NCI-H128 (cell line): ENCODE results near the gene CHST14.
"Not testable (repeated sequence)": the region's sequence is repeated elsewhere in the genome, so short reads cannot be mapped to it uniquely, and the experiment has no call there.

Source experiments
- DNase-seq: peaks from one replicate; lab custom pipeline; 2025; ENCODE audit not compliant: unreplicated experiment; lab: John Stamatoyannopoulos, UW

Gene CHST14

DNA sequence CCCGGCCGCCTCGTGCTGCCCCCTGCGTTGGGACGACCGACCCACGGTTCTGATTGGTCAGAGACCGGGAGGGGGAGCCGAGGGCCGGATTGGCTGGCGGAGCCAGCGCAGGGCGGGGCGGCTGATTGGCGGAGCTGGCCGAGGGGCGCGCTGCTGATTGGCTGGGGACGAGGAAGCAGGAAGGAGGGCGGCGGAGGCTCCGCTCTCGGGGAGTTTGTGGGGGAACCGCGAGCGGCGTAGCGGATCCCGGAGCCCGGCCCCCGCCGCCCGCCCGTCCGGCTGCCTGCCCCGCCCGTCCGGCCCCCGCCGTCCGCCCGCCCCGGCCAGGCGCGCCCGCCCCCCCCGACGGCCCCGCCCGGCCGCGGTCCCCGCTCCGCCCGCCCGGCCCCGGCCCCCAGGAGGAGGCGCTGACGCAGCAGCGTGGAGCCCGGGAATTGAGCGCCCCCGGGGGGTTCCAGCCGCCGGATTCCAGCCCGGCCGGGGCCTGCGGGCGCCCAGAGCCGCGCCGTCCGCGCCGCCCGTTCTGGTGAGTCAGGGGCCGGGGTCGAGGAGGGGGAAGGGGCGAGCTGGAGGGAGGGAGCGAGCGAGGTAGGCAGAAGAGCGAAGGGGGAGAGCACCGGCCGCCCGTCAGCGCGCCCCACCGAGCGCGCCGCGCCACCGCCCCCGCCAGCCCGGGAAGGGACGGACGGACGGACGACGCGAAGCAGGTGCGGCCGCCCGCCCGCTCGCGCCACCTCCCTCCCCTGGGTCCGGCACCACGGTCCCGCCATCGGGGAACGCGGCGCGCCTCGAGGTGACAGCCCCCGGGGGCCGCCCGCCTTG, 29.8 kb upstream of the CHST14 start, which contains the start of gene BAHD1:
Gene BAHD1, plus strand, starts transcription at position 211 of the 822 bp plus-strand sequence. CDS start 17,512 bp downstream, outside the sequence.
- DNase-seq: peak; percentile 81

DNA sequence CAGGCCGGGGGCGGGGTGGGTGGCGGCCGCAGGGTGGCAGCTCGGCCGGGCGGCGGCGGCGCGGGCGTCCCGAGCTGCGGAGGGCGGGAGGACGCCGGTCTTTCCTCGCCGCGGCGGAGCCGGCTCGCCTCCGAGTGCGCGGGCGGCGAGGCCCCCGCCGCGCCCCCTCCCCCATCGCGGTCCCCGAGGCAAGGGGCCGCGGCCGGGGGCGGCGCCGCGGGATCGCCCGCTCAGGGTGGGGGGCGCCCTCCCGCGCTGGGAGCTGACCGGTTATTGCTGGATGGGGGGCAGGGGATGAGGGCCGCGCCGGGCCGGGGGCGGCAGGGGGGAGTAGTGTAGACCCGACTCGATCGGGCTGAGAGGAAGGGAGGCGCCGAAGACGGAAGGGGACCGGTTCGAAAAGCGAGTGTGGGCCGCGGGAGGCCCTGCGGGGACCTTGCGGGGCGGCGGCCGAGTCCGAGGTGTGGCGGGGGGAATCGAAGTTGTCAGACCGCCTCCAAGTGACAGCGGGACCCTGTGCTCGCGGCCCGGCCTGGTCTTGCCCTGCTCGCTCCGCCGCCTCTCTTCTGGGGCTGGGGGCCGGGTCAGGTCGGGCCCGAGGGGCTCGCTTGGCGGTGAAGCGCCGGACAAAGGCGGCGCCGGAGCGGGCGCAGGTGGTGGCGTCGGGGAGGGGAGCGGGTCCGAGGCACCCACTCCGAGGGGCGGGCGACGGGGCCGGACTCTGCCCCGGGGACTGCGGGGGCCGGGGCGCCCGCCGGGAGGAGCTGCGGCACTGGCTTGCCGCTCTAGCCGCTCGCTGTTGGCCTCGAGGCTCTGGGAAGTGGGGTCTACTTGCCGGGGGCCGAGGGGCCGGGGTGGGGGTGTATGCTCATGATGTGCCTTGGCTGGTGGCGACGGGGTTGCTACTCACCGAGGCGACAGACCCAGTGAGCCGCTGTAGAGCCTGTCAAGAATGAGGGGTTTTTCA, 28.9 kb upstream of the CHST14 start:
- DNase-seq: no peak

DNA sequence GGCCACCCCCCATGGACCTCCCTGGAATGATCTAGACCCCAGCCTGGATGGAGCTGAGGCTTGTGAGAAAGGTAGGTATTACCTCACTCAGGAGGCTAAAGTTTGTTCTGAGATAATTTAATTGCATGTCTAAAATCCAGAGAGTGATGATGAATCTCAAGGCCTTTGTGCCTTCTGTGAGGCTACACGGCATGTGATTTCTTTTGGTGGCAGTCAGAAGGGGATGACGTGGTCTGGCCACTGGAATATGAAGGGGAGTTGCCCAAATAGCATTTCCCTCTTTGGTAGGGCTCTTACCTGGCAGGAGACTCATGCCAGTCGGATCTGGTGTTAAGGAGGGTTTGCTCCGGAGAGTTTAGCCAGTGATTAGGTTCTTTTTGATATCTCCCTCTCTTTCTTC, 27.5 kb upstream of the CHST14 start:
- no peak for DNase-seq

DNA sequence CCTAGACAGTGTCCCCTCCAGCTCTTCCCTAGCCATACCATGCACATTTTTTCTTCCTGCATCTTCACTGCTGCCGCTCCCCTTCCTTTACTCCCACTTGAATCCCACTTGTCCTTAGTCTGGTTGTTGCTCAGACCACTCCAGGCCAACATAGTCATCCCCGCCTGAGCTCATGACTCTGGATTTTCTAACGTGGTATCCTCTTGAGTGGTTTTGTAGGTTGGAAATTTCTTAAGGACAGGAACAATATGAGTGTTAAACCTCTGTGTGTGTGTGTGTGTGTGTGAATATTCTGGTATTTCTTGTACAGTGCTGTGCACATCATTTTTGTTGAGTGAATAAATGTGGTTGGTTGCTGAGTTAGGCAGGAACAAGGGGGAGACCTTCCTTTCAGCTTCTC, 26.9 kb upstream of the CHST14 start:
- no peak for DNase-seq

DNA sequence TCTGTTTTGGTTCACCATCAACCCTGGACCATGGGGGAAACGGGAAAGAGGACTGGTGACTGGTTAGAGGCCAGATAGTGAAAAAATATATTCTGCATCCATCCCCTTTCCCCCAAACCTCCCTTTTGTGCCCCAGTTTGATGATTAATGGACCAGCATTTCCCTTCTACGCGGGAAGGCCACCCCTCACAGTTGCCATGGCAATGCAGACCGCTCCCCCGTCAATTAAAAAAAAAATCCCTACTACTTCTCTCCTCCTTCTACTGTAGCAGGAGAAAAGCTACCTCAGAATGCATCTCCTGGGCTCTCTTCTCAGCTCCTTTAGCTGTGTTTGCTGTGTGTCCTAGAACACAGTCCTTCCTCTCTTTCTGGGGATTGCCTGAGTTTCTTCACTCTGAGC, 26.0 kb upstream of the CHST14 start:
- no peak for DNase-seq

DNA sequence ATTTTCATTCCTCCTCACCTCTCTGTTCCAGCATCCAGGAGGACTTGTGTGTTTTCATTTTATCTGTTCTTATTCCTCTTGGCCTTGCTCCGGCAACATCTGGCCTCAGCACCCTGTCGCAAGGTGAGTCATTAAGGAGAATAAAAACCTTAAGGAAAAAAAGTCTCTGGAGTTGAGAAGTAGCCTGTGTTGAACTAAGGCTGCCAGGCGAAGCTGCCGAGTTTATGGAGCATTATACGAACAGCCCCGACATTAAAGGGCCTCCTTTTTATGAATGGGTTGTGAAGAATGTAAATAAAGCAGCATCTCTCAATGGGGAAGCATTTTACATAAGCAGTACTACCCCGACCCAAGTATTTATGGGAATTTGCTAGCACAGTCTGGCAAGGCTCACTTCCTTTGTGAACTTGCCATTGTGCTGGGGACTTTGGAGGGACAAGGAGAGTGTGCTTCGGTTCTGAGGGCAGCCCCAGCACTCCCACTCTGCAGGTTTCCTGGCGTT, 25.3 kb upstream of the CHST14 start:
- no peak for DNase-seq

DNA sequence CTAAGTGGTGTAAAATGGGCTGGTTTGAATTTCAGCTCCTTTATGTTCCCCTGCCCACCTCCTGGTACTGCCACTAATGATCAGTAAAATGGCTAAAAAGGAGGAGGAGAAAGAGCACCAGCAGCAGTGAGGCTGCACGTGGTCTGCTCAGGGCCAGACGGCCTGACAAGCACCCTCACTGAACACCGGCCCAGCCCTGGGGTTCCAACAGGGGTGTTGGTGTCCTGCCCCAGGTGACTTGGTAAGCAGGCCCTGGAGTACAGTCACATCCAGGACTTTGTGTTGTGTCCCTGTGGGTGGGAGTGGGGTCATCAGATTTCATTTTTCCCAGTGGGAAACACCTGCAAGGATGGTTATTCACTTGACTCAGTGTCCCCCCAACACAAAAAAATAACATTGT, 24.6 kb upstream of the CHST14 start:
- DNase-seq: no peak

DNA sequence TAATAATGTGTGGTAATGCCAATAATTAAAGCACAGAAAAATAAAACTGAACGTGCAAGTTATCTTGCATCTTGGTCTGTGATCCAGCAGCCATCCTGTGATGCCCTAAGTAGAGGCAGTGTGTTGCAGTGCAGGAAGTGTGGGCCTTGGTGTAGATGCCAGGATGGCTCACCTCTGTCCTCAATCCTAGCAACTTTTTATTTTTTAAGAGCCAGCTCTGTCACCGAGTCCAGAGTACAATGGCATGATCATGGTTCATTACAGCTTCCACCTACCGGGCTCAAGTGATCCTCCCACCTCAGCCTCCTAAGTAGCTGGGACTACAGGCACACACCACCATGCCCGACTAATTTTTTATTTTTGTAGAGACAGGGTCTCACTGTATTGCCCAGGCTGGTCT, 22.4 kb upstream of the CHST14 start:
- DNase-seq: no peak

DNA sequence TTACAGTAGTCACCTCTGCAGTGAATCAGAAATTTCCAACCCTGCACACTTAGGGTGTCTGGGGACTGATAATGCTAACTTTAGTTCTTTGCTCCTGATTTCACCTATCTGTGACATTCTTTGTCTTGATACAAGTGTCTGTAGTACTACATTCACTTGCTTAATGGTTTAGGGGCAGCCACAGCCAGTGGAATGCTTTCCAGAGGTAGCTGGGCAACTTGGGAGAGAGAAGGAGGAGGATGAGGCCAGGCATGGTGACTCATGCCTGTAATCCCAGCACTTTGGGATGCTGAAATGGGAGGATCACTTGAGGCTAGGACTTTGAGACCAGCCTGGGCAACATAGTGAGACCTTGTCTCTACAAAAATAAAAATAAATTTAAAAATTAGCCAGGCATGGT, 21.5 kb upstream of the CHST14 start:
- DNase-seq: no peak

DNA sequence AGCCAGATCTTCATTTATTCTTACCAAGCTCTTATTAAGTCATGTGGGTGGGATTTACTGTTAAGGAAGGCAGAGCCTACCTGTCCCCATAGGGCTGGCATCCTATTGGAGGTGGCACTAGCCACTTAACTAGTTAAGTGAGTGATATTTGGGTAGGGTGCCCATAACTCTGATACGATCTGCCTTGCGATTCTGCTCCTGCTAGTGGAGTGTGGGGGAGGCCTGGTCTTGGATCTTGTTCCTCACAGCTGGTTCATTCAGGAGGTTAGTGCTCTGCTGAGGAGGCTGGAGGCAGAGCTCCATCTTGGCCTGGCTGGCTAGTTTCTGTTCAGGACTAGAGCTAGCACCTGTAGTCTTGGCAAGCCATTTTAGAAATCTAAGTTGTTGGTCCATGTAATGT, 20.7 kb upstream of the CHST14 start:
- no peak for DNase-seq

DNA sequence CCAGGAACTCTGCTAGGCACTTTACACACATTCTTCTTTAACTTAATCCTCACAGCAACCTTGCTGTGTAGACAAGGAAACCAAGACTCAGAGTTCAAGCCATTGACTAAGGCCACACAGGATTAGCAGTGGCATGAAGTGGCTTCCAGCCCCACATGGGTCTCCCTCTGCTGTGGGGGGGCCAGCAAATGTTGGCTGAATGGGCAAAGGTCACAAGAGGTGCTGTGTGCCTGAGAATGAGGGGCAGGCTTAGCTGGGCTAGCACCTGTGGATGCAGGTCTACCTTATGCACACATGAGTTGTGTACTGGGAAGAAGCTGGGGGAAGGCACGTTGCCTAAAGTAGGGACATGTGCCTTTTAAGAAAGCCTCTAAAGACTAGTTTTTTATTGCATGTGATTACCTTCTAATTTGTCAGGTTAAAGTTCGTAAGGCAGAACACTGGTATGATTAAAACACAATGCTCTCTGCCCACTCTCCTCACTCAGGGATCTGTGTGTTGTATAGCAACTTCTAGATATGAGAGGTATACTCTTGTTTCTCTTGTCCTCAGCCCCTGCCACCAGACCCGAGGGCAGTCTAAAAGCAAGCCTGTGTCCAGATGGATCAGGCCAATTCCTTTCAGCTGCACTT, 19.1 kb upstream of the CHST14 start:
- no peak for DNase-seq

DNA sequence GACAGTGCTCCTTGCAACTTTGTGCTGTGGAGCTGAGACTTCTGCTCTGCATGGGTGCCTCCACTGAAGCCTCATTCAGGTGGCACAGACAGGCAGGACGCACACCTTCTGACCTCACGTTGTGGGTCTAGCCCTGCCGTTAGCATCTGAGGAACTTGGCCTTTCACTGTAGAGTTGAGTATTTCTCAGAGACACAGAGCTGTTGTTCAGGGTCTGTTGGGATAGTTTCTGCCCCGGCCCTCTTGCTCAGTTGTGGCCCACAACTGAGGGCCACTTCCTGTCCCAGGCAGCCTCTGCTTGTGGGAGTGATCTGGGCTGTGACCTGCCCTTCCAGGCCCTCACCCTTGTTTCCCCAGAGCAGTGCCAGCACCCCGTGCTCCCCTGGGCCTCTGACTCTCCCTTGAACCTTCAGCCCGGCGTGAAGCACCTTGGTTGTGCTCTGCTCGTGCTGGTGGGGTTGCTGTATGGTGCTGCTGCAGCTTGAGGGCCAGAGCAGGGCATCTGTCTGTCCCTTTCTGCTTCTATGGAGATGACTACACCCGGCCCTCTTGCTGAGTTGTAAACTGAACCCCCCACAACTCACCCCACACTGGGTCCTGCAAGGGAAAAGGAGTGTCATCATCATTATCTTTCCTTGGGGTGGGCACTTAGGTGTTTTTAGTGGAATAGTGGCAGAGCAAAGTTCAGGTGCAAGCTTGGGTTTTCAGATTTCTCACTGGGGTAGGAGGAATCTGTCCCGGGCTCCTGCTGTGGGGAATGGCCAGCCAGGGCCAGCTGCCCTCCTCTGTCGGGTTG, 18.3 kb upstream of the CHST14 start:
- DNase-seq: no peak

DNA sequence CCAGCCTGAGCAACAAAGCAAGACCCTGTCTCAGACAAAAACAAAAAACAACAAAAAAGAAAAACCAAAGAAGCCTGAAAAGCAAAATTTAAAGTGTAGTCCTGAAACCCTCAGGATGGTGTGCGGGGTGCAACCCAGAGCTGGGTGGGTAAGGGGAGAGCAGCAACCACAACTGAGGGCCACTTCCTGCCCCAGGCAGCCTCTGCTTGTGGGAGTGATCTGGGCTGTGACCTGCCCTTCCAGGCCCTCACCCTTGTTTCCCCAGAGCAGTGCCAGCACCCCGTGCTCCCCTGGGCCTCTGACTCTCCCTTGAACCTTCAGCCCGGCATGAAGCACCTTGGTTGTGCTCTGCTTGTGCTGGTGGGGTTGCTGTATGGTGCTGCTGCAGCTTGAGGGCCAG, 16.8 kb upstream of the CHST14 start:
- DNase-seq: not testable (repeated sequence)

DNA sequence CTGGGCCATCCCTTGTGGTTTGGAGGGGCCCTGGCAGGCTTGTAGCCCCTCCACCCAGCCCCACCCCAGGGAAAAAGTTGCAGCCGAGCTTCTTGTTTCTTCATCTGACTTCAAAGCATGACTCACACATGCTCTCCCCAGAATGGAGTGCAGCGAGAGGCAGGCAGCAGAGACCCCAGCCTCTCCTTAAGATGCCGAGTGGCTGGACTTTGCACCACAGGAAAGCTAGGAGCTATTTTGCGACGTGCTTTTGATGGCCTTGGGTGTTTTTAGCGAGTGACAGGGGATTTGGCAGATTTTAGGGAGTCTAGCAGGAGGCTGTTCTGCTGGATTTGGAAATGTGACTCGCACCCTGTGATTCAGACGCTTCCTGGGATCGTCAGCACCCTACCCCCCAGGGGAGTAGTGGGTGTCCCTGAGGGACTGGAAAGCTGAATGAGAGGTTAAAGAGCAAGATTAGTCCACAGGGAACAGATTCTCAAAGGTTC, 15.8 kb upstream of the CHST14 start:
- DNase-seq: no peak

DNA sequence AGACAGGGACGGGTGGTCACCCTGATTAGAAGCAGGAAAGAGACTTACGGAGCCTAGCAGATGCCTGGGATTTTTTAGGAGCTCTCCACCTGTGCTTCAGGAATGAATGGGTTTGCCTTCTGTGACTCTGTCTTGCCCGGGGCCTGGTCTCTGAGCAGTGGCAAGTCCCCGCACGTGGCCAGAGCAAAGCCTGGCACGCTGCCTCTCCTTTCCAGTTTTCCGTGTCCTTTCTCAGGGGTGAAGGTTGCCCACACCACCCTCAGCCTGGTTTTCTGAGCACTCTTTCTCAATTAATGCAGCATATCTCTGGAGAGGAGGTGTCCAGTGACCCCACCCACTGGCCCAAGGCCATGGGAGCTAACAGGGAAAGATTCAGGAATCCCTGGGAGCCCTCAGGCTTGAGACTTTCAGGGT, 14.5 kb upstream of the CHST14 start:
- DNase-seq: no peak

DNA sequence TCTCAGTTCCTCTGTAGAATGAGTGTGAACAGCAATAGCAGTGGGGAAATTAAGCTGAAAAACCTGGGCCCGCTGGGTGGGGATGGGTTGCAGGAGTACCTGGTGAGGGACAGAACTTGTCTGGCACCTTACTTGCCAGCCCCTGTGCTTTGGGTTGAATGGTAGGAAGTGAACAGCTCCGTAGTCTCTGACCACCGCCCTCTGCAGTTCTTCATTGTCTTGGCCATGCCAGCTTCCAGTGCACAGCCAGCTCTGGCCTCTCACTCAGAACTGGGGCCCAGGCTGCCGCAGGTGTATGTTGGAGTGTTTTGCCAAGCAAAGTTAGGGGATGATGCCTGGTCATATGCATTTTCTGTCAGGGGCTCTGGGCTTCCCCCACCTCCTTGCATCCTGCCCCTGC, 14.0 kb upstream of the CHST14 start:
- DNase-seq: no peak

DNA sequence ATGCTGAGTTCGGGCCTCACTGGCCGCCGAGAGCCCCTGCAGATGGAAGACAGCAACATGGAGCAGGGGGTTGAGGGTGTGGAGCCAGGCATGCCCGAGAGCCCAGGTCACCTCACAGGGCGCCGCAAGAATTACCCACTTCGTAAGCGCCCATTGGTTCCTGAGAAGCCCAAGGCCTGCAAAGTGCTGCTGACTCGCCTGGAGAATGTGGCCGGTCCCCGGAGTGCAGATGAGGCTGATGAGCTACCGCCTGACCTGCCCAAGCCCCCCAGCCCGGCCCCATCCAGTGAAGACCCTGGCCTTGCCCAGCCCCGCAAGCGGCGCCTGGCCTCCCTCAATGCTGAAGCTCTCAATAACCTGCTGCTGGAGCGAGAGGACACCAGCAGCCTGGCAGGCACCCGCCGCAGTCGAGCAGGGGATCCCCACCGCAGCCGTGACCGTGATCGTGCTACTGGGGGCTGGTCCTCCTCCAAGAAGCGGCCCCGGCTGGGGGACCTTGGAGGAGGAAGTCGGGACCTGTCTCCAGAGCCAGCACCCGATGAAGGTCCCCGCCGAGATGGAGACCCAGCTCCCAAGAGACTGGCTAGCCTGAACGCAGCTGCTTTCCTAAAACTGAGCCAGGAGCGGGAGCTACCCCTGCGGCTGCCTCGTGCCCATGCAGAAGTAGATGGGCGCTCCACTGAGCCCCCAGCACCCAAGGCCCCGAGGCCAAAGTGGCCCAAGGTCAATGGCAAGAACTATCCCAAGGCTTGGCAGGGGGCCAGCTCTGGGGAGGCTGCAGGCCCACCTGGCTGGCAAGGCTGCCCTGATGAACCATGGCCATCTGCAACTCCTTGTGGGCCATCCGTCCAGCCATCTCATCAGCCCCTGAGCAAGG, 12.1 kb upstream of the CHST14 start:
- no peak for DNase-seq

DNA sequence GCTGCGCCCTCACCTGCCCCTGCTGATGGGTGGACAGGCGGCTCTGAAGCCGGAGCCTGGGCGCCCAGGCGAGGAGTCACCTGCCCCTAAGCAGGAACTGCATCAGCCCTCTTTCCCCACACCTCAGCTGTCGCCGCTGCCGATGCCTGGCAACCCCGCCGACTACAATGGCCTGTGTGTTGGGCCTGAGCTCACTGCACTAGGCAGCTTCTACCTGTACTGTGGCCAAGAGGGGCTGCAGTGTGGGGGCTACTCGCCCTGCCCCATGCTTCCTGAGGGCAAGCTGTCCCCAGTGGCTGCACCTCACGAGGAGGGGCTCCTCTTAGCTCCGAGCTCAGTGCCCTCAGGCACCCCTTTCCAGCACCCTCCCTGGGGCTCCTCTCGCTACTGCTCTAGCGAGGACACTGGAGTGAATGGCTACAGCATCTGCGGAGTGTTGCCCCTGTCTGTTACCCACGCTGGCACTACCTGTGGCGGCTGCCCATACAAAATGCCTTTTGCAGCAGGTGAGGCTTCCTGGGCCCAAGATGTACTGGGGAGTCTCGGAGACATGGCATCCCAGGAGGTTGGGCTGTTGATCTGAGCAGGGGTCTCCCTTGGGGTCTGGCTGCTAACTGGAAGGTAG, 11.3 kb upstream of the CHST14 start:
- no peak for DNase-seq

DNA sequence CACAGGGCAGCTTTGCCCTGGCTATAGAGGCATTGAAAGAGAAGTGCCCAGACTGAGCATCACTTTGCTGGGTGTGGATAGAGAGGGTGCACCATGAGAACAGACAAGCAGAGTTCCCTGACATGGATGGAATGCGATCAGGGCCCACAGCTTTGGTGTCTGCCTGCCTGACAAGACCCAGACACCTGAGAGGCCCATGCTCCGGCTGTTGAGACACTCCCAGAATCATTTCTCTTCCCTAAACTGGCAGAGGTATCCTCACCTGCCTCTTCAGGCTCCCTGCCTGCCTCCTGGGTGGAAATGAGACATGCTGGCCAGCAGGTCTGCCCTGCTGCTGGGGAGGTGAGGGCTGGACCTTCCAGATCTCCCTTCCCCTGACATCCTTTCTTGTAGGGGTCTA, 10.4 kb upstream of the CHST14 start:
- DNase-seq: no peak
